ENCODE data around the gene SYT14. TPM values are rescaled to one million over a fixed set of nuclear protein-coding genes. Genes with fewer than 3 reads are reported as not detected.
"Not testable (repeated sequence)": the region's sequence is repeated elsewhere in the genome, so short reads cannot be mapped to it uniquely, and the experiment has no call there.

Gene SYT14
- total RNA-seq, 1 experiment from 2014 or later, result 0.07 TPM

DNA sequence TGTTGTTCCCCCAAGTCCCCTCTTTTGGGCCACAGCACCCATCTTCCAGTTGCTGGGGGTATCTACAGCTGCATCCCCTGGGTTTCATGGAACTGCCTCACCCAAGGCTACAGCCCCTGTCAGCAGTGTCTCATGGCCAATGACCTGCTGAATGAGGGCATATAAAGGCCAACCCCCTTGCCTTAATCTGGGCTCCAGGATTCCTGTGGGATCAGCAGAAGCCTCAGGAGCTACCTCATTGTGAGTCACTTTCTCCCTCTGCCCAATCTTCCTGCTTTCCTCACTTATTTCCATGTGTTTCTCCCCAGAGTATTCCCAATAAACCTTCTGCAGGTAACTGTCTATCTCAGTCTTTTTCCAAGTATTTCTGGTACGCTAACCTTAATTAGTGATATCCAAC, 37.3 kb upstream of the SYT14 start (continued):
- TF ChIP-seq CEBPB (IDR thresholded peaks at IDR 0.05; ENCODE audit: low read depth) (no peak), CBX3 (IDR thresholded peaks at IDR 0.05; ENCODE audit: low read depth) (no peak), EGR1 (IDR thresholded peaks at IDR 0.05; ENCODE audit: low read depth) (no peak)

DNA sequence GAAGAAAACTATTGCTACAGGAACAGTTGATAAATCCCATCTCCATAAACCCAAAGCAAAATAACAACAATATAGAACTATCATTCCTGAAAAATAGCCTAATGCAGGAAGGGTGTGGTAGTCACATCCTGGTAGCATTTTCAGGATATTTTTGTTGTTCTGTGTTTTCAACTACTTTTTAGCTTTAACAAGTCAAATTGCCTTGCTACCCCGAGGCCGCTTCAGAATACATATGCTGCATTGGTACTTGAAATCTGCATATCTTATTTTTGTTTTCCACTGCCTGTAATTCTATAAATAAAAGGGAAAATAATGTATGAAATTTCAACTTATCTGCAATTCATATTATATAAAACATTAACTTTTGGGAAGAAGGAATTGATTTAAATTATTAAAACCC, 36.8 kb upstream of the SYT14 start:
- H4K20me1 ChIP-seq (ENCODE audit: insufficient read depth), result no peaks in the 10 kb centered on the region
- H3K4me1 ChIP-seq (ENCODE audit: control insufficient read depth in 1 of 2, insufficient read depth in 2 of 2, low read length in 2 of 2), result peaks cover 0 to 6% of the 10 kb centered on the region in 2 experiments; a peak in 1 of 4 replicates
- intact Hi-C loops (cut with micrococcal nuclease), result no loop called here
- no peak overlapping the region for H3K4me3 ChIP-seq (replicated peaks in 1 of 2; ENCODE audit: low read depth in 1 of 2, low read length in 2 of 2)
- CTCF ChIA-PET, result interaction anchor here (1.8 kb wide), 1 partner anchor 11 kb away, joined by 12 read pairs; no protein-coding TSS in a partner anchor
- RAD21 ChIA-PET (ENCODE audit: low non-redundant PET in 1 of 2, low total read pairs in 2 of 2, uncharacterized antibody in 2 of 2, unreplicated experiment in 2 of 2), result no interaction called here
- no peaks in the 10 kb centered on the region for H3K36me3 ChIP-seq (ENCODE audit: control insufficient read depth in 1 of 2, insufficient read depth in 2 of 2, low read length in 2 of 2)
- ATAC-seq (no peak), DNase-seq (ENCODE audit: low read depth, low spot score) (no peak)
- H3K9ac ChIP-seq (ENCODE audit: low read length), result no peak overlapping the region
- POLR2A ChIA-PET, result no interaction called here
- no peaks in the 10 kb centered on the region for H3K9me3 ChIP-seq (ENCODE audit: control insufficient read depth in 1 of 2, insufficient read depth in 1 of 2, low read depth in 1 of 2, low read length in 2 of 2)
- H3K9me2 ChIP-seq (ENCODE audit: insufficient read depth), result no peaks in the 10 kb centered on the region
- no peak overlapping the region for H3K27ac ChIP-seq (ENCODE audit: low read depth, low read length)
- no peak overlapping the region for H3K4me2 ChIP-seq (ENCODE audit: low read length)
- H3K27me3 ChIP-seq (ENCODE audit: insufficient read depth, low read length), result no peaks in the 10 kb centered on the region
- BruUV-seq (replicated peaks), result no TSS peak
- H3K79me2 ChIP-seq (ENCODE audit: insufficient read depth, low read length), result no peaks in the 10 kb centered on the region
- TF ChIP-seq, protein P1, sequence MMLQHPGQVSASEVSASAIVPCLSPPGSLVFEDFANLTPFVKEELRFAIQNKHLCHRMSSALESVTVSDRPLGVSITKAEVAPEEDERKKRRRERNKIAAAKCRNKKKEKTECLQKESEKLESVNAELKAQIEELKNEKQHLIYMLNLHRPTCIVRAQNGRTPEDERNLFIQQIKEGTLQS (IDR thresholded peaks at IDR 0.05), result no peak
- TF ChIP-seq POLR2AphosphoS5 (IDR thresholded peaks at IDR 0.05; ENCODE audit: low read depth, low read length), result no peak
- no peak for TF ChIP-seq FOSL1 (IDR thresholded peaks at IDR 0.05; ENCODE audit: low read depth)
- TF ChIP-seq, protein P2, sequence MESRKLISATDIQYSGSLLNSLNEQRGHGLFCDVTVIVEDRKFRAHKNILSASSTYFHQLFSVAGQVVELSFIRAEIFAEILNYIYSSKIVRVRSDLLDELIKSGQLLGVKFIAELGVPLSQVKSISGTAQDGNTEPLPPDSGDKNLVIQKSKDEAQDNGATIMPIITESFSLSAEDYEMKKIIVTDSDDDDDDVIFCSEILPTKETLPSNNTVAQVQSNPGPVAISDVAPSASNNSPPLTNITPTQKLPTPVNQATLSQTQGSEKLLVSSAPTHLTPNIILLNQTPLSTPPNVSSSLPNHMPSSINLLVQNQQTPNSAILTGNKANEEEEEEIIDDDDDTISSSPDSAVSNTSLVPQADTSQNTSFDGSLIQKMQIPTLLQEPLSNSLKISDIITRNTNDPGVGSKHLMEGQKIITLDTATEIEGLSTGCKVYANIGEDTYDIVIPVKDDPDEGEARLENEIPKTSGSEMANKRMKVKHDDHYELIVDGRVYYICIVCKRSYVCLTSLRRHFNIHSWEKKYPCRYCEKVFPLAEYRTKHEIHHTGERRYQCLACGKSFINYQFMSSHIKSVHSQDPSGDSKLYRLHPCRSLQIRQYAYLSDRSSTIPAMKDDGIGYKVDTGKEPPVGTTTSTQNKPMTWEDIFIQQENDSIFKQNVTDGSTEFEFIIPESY (IDR thresholded peaks at IDR 0.05; ENCODE audit: extremely low read depth, insufficient replicate concordance, low read length), result no peak
- TF ChIP-seq, protein P3, sequence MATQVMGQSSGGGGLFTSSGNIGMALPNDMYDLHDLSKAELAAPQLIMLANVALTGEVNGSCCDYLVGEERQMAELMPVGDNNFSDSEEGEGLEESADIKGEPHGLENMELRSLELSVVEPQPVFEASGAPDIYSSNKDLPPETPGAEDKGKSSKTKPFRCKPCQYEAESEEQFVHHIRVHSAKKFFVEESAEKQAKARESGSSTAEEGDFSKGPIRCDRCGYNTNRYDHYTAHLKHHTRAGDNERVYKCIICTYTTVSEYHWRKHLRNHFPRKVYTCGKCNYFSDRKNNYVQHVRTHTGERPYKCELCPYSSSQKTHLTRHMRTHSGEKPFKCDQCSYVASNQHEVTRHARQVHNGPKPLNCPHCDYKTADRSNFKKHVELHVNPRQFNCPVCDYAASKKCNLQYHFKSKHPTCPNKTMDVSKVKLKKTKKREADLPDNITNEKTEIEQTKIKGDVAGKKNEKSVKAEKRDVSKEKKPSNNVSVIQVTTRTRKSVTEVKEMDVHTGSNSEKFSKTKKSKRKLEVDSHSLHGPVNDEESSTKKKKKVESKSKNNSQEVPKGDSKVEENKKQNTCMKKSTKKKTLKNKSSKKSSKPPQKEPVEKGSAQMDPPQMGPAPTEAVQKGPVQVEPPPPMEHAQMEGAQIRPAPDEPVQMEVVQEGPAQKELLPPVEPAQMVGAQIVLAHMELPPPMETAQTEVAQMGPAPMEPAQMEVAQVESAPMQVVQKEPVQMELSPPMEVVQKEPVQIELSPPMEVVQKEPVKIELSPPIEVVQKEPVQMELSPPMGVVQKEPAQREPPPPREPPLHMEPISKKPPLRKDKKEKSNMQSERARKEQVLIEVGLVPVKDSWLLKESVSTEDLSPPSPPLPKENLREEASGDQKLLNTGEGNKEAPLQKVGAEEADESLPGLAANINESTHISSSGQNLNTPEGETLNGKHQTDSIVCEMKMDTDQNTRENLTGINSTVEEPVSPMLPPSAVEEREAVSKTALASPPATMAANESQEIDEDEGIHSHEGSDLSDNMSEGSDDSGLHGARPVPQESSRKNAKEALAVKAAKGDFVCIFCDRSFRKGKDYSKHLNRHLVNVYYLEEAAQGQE (IDR thresholded peaks at IDR 0.05; ENCODE audit: low read depth), result no peak
- TF ChIP-seq TCF7L2 (IDR thresholded peaks at IDR 0.05; ENCODE audit: borderline replicate concordance, extremely low read depth, insufficient read depth, insufficient read length), result no peak
- TF ChIP-seq POLR2A (IDR thresholded peaks at IDR 0.05; ENCODE audit: borderline replicate concordance, extremely low read depth, insufficient read depth, insufficient read length), result no peak
- TF ChIP-seq SIN3A (IDR thresholded peaks at IDR 0.05; ENCODE audit: low read depth), result no peak
- H2AFZ ChIP-seq (ENCODE audit: low read depth, low read length, poor library complexity, severe bottlenecking), result no peak overlapping the region

DNA sequence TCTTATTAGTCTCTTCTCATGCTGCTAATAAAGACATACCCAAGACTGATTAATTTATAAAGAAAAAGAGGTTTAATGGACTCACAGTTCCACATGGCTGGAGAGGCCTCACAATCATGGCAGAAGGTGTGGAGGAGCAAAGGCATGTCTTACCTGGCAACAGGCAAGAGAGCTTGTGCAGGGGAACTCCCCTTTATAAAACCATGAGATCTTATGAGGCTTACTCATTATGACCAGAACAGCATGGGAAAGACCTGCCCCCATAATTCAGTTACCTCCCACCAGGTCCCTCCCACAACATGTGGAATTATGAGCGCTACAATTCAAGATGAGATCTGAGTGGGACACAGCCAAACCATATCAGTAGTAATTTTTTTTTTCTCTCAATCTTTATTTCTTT, 33.2 kb upstream of the SYT14 start:
- H3K4me2 ChIP-seq (ENCODE audit: low read length); RAD21 ChIA-PET (ENCODE audit: low non-redundant PET in 1 of 2, low total read pairs in 2 of 2, uncharacterized antibody in 2 of 2, unreplicated experiment in 2 of 2); H3K27ac ChIP-seq (ENCODE audit: low read depth, low read length); H4K20me1 ChIP-seq (ENCODE audit: insufficient read depth); ATAC-seq; POLR2A ChIA-PET; DNase-seq (ENCODE audit: low read depth, low spot score); H3K79me2 ChIP-seq (ENCODE audit: insufficient read depth, low read length); H3K36me3 ChIP-seq (ENCODE audit: control insufficient read depth in 1 of 2, insufficient read depth in 2 of 2, low read length in 2 of 2); H3K9ac ChIP-seq (ENCODE audit: low read length); BruUV-seq (replicated peaks); H3K9me3 ChIP-seq (ENCODE audit: control insufficient read depth in 1 of 2, insufficient read depth in 1 of 2, low read depth in 1 of 2, low read length in 2 of 2); intact Hi-C loops (cut with micrococcal nuclease); H3K4me3 ChIP-seq (replicated peaks in 1 of 2; ENCODE audit: low read depth in 1 of 2, low read length in 2 of 2); H3K27me3 ChIP-seq (ENCODE audit: insufficient read depth, low read length); CTCF ChIA-PET; H3K9me2 ChIP-seq (ENCODE audit: insufficient read depth); H3K4me1 ChIP-seq (ENCODE audit: control insufficient read depth in 1 of 2, insufficient read depth in 2 of 2, low read length in 2 of 2); H2AFZ ChIP-seq (ENCODE audit: low read depth, low read length, poor library complexity, severe bottlenecking): not testable (repeated sequence)

Data from HCT116 (cell line).